MM.1S (cell line): Measurements from ENCODE around the gene RND1.

Experiments
- CTCF ChIP-seq: fragments of 300-600 bp; sonication (generic); IDR thresholded peaks from 2 replicates; pipeline ENCODE4 v1.5.1; 2016; ENCODE audit warnings: antibody characterized with exemption, low read length, mixed read lengths
- EZH2 ChIP-seq: fragments of 300-600 bp; sonication (generic); optimal IDR thresholded peaks from 2 replicates; pipeline ENCODE3; 2017; ENCODE audit warnings: low read depth, mild to moderate bottlenecking, antibody characterized with exemption, low read length, mixed read lengths
- EZH2phosphoT487 ChIP-seq: fragments of 300-600 bp; sonication (generic); IDR thresholded peaks from 2 replicates; pipeline ENCODE4 v1.6.1; 2018; ENCODE audit warnings: antibody characterized with exemption, low read length

GRCh38 chr12:48889679-48890078 lies 24.0 kb upstream of the RND1 start:
- TF ChIP-seq CTCF (no peak), EZH2 (no peak), EZH2phosphoT487 (no peak)
